VCaP (cell line): ENCODE data around the gene HCFC2.
A peak's percentile ranks its signal among the peaks of the same experiment; 100 is the strongest.
"Not testable (repeated sequence)": the region's sequence is repeated elsewhere in the genome, so short reads cannot be mapped to it uniquely, and the experiment has no call there.

Source experiments
- H3K27ac ChIP-seq: fragments of 450-650 bp; 2 replicates; pipeline ENCODE4 v1.5.1; 2017
- CTCF ChIP-seq: fragments of 450-650 bp; conservative IDR thresholded peaks from 2 replicates; pipeline ENCODE4 v1.5.1; 2017; ENCODE audit warnings: mild to moderate bottlenecking, moderate library complexity

HCFC2 gene

GRCh38 chr12:104064031-104064841, at the start of gene HCFC2:
HCFC2 (plus strand) TSS chr12:104064531; CDS start chr12:104064561, 30 bp downstream.
- no peak for TF ChIP-seq CTCF
- peak within 1 kb of the TSS; percentile 81 for H3K27ac ChIP-seq

- H3K27ac ChIP-seq = not testable (repeated sequence)
These were observed 42.5 kb upstream of the HCFC2 start for GRCh38 chr12:104021862-104022261.

GRCh38 chr12:104022786-104023185, 41.5 kb upstream of the HCFC2 start:
- no peak for TF ChIP-seq CTCF
- H3K27ac ChIP-seq = no peak overlapping the region

- no peak for TF ChIP-seq CTCF
- no peak overlapping the region for H3K27ac ChIP-seq
These were observed 40.6 kb upstream of the HCFC2 start for GRCh38 chr12:104023710-104024109.

- TF ChIP-seq CTCF = no peak
- no peak overlapping the region for H3K27ac ChIP-seq
These were observed 40.0 kb upstream of the HCFC2 start for GRCh38 chr12:104024348-104024747.

GRCh38 chr12:104025771-104026170, 38.6 kb upstream of the HCFC2 start:
- H3K27ac ChIP-seq = no peak overlapping the region
- no peak for TF ChIP-seq CTCF

GRCh38 chr12:104026841-104027599, 37.3 kb upstream of the HCFC2 start:
- no peak for TF ChIP-seq CTCF
- no peak overlapping the region for H3K27ac ChIP-seq

GRCh38 chr12:104030596-104030995, 33.7 kb upstream of the HCFC2 start:
- not testable (repeated sequence) for H3K27ac ChIP-seq

GRCh38 chr12:104036143-104036542, 28.2 kb upstream of the HCFC2 start:
- H3K27ac ChIP-seq = not testable (repeated sequence)

GRCh38 chr12:104039769-104040168, 24.6 kb upstream of the HCFC2 start:
- H3K27ac ChIP-seq = not testable (repeated sequence)
